Activated CD4-positive, alpha-beta T cell treated with anti-CD3 and anti-CD28 coated beads, Interleukin-2, Interleukin-6, amounts not matched to agents 100 ng/mL and 50 ng/mL, durations not matched to agents 16 hours and 8 hours (primary cell): Measurements from ENCODE around the gene PBX1.

Source experiments
- DNase-seq: peaks from one replicate; pipeline ENCODE4 v3.0.0-alpha.2; 2020

Gene PBX1

DNA sequence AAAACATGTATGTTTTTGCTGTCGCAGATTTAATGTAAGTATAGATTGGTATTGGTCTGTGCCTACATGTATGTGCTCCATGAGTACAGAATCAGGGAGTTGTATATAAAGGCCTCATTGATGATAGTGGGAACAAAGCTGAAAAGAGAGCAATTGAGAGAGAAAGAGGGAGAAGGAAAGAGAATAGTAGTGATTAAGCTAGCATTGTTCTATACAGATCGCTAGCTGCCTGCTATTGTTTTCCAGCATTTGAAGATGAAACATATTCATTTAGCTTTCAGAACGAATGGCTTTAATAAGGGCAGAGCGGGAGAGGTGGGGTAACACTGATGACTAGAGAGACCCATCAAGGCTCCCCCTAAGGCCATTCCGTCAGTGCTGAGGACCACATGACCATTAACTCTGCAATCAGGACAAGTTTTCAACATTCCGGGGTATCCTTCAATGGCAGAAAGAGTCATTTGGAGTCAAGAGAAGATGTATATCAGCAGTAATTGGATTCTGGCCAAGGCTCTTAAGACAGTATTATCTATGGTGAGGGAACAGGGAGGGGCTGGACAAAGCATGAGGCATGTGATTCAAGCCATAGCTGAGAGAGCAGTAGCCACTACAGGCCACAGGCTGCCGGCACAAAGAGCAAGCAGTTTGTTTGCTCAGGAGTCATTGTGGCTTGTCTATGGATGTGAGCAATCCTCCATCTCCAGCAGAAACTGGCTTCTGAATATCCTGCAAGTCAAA is 176.5 kb downstream of the PBX1 start:
- no peak for DNase-seq

DNA sequence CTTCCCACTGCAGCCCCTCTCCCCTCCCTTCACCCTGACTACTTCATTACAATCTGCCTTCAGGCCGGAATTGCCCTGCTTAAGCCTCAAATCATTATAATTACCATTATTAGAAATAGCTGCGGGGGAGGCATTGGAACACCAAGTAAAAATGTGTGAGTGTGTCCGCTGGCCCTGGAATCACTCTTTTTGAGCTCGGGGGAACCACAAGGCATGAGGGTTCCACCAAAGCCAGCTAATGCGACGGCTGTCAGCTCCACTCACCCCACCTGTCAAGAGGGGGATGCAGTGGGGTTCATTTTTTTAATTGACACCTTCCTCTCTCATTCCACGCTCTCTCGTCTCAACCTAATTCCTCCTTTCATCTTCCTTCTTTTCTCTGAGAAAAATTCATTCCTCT is 177.2 kb downstream of the PBX1 start:
- DNase-seq = no peak

DNA sequence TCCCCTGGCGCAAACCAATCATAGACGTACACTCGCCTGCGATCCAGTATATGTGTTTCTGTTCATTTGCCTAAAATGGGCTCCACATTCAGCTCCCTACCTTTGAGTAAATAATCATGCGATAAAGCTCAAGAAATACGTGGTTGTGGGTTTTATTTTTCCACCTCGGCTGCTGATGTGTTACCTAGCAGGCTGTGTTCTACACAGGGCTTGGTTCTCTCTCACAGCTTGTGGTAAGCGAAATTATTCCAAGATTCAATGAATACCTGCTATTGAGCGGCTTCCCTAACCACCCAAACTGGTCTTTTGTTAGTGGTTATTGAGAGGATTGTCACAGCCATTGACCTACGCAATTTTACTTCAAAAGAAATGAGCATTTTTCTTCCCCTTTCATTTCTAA is 180.2 kb downstream of the PBX1 start:
- no peak for DNase-seq

DNA sequence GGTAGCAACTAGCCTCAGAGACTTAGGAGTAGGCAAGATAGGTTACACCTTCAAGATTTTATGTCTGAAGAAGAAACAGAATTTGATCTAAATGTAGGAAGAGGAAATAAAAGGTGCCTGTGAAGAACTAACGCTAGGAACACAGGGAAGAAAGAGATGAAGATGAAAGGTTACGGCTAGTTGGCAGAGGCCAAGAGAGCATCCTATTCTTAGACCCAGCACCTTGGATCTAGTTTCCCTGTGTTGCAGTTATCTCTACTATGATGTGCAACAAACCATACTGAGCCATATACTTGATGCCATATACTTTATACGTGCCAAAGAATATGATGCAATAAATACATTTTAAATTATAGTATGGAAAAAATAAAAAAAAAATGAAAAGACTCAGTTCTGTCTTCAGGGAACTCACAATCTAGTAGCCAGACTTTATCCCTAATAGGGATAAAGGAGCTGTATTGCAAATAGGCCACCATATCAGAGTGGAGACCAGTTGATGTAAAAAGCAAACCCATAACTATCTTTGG is 181.1 kb downstream of the PBX1 start:
- no peak for DNase-seq

DNA sequence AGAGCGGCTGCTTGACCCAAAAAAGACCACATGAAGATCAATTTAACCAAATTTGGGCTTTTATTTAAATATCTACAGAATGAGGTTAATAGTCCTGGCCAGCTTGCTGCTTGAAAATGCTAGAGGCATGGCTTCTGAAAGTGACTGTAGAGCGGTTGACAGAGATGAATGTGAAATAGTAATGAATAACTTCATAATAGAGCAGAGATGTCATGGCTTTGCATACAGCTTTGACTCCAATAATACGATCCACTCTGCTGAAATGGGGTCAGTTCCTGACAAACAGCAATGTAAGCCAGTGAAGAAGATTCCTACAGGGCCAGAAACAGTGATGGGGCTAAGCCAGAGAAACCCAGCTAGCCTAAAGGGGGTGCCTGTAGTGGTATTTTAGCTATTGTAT is 183.8 kb downstream of the PBX1 start:
- no peak for DNase-seq

DNA sequence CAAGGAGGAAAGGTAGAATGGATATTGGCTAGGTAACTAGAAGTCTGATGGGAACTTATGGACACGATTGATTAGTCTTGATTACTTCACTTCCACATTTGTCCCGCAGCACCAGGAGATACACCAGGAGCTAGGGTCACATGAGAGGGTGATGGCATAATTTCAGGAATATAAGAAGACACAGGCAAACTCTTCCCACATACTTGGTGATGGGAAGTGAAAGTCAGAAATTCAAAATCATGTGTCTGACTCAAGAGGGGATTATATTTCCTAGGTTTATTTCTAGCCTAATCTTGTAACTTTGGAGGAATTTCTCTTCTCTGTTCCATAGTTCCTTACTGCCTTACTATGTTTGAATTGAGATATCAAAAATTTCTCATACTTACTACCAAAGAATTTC is 185.0 kb downstream of the PBX1 start:
- no peak for DNase-seq

DNA sequence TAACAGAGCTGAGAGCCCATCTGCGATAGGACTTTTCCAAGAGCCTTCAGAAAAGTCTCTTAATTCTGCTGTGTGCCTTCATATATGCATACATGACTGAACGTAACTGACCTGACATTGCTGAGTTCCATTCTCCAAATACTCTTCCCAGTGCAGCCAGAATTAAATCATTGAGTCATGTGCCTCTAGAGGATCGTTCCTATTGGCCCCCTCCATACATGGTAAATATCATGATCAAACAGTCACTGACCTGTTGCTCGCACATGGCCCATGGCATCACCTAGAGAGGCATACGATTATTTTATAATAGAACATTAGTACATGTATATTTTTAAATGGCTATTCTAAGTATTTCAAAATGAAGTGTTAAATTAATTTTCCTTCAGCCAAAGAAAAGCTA is 186.8 kb downstream of the PBX1 start:
- DNase-seq = no peak

DNA sequence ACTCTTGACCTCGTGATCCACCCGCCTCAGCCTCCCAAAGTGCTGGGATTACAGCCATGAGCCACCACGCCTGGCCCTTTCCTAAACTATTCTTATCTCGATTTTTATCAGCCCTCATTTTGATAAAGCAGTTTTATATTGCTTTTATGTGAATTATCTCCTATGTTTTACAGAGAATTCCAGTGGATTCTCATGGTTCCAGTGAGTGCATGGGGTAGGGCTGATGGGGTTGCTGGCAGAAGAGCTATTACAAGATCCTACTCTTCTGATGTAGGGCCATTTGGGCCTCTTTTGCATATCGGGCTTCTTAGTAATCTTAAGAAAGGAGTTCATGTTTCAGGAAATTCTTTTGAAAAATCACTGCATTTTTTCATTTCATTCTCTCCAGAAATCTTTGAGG is 187.6 kb downstream of the PBX1 start:
- DNase-seq = no peak

DNA sequence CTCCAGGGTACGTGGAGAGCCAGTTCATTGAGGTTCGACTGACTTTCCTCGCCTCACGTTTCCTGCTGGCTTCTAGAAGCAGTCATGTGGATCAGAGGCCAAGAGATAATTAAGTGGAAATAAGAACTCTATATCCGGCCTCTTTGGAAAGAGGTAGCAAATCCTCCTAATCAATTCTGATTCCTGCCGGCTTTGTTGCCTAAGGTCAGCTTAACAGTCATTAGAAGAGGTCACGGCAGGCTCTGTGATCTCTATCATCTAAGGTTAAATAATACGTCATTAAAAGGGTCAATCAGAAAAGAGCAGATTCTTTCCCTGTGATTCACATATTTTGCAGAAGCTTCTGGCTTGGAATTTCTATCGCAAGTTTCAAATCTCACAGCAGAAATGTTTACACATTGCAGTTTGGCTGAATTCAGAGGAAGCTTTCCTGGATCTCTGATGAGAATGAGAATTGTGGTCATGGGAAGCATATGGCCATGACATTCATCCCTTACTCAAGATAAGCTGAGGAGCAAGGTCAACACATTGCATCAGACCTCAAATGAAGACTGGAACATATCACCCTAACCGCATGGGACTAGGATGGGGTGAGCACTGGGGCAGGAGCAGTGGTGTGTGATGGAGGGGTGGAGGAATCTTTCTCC is 189.4 kb downstream of the PBX1 start:
- DNase-seq = no peak

DNA sequence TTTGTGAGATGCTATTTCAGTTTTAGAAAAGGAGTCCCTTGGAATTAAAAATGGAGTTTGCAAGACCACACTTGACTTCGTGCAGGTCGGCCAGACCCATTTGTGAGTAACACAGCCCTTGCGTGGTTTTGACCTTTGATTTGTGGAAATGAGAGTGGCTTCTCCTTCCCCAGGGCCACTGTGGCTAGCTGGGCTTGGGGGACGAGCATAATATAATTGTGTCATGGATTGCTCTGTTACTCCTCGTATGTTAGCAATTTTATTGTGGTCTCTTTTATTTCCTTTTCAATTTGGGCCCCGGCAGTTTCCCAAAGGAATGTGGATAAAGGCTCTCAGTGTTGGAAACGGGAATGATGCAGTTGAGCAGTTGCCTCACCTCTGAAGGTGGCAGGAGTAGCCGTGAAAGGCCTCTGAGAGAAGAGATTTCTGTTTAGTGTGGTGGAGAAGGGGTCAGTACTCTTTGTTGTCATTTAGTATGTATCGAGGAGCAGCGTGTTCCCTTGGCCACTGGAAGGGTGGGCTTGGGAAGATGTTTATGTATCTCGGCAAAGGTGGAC is 194.6 kb downstream of the PBX1 start:
- no peak for DNase-seq

DNA sequence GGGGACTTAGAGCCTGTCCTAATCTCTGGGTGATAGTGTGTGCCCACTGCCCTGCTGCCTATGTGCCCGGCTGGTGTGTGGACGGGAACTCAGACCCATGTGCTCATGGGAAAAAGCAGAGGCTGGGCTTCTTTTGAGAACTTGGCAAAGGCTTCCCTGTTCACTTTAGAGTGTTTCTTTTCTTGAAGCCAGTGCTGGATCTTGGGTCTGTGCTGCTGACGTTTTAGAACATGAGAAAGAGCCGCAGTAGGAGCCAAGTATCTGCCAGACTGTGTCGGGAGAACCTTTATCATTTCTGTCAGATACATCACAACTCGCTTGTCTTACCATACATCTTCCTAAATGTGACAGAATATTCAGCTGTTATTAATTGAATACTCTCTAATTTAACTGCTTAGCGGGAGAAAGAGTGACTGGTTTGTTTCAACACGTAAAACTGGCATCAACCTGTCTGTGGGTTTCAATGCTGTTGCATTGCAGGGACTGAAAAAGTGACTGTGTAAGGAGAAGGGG is 195.2 kb downstream of the PBX1 start:
- DNase-seq = no peak

DNA sequence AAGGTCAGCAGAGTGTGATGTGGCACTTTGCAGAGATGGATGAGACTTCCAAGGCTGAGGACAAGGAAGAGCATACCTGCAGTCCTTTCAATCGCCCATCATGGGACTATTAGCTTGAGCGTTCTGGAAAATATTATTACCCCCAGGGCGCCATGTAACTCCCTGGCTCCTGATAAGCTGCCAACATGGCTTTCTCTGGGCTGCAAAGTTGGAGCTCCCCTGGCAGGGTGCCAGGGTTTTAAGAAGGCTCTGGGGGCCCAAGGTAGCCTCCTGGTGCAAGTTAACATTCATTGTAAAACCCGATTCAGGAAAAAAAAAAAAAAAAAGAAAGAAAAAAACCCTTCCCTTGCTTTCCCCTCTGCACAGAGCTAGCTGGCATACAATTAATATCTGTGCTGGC is 196.7 kb downstream of the PBX1 start:
- no peak for DNase-seq

DNA sequence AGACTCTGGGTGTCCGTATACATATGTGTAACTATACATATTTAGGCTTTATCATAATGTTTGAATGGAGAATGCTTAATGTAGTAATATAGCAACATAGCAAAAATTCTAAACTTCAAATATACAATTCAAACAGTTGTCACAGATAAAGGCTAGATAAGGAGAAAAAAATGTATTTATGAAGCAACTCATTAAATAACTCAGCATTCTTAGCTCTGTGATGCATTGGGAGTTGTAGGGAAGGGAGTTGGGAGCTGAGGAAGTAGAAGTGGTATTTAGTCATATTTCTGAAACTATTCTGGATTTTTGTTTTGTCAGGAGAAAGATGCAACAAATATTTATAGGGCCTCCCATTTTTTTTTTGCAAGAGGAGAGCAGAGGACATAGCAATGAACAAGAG is 197.8 kb downstream of the PBX1 start:
- DNase-seq = no peak

DNA sequence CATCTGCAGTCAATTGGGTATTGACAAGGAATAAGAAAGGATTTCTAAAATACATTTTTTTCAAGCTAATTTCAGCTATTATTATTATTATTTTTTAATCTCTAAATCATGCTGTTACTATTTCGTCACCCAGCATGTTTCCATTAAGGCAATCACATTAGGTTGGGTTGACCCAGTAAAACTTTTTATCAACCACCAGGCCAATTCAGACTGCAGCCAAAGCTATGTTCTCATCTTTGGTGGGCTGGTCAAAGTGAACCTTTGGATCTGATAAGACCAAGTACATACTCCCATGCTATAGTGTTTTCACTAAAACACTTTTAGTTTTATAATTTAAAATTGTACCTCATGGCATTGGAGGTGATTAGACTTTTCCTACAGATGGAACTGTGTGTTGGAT is 198.6 kb downstream of the PBX1 start:
- DNase-seq = no peak

DNA sequence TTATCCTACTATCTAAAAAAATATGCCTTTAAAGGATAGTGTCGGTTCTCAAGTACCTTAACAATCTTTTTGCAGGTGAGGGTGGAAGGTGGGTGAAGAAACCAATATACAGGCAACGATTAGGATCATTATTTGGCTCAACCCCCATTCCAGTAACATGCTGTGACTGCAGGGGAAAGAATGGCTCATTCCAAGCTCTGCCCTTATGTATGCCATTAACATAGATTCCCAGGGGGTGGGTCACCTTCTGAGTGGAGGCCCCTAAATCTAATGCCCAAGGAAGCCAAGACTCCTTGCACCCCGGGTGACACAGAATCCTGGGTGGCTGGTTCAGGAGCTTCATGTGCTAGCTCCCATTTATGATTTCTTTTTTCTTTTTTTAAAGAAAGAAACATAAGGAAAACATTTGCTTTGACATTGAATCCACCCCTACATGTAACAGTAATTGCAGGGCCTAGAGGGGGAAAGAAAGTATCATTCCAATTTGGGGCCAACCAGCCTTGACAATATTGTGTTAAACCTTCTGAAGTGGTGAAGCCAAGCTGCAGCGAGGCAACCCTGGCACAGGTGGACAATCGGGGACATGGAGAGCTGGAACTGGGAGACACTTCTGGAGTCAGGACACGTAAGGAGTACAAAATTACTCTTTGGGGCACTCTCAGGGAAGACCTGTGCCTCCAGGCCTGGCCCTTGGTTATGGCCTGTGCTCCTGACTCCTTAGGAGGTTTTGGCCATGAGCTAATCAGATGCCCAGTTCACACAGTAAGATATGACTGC is 200.3 kb downstream of the PBX1 start:
- no peak for DNase-seq

DNA sequence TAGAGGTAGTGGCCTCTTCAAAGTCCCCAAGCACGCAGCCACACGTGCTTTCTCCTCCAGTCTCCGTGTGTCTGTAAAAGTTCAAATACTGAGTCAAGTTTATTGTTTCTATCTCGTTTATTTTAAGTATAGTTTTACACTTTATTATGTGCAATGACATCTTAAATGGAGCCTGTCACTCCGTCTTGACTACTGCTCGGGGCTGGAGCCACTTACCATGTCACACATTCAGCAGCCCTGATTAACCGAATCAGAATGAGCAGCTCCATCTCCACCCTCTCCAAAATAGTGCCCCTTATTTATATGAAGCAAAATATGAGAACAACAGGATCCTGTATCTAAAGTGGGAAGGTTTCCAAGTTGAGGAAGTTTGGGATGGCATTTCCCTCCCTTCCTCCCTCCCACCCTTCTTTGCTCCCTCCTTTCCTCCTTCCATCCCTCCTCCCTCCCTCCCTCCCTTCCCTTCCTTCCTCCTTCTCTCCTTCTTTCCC is 201.0 kb downstream of the PBX1 start:
- DNase-seq = no peak

DNA sequence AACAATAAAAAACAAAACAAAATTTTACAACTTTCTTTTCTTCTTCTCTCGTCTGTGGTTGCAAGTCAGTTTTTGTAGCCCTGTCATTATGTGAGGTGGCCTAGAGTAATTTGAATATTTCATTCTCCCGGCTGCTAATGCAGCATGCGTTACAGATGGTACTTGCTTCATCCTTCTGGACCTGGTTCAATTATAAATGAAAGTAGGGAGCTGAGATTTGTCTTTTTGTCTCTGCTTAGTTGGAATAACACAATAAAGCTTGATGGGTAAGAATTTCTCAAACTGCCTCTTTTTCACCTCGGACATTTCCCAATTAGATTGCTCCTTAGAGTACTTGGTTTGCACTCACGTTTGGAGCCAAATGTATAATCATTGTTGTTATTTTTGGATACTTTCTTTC is 201.6 kb downstream of the PBX1 start:
- DNase-seq = no peak

DNA sequence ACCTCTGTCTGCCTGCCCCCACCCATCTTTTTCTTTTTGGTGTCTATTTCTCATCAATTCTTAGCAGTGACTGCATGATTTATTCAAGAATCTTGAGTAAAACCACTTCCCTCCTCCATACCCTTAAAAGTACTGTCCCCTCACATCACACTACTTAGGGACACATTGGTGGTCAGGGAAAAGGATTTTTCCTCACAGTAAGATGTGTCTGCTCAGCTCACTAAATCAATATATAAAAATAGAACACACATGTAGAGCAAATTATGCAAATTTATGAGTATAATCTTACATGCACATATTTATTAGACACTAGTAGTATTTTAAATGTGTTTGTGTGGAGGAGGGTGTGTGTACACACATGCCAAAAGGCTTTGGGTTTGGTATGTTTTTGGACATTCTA is 202.0 kb downstream of the PBX1 start:
- no peak for DNase-seq

DNA sequence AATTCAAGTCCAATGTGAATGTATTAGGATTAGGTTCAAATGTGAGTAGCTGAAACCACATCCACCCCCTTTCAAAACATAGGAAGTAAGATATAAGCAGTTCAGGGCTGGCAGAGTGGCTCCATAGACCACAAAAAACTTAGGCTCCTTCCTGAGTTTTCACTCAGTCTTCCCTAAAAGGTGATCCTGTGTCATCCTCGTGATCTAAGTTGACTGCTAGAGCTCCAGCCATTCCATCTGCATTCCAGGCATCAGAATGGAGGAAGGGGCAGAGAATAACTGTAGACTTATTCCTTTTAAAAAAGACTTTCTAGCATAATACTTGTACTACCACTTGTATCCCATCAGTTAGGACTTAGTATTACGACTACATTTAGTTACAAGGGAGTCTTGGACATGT is 204.1 kb downstream of the PBX1 start:
- DNase-seq = no peak

DNA sequence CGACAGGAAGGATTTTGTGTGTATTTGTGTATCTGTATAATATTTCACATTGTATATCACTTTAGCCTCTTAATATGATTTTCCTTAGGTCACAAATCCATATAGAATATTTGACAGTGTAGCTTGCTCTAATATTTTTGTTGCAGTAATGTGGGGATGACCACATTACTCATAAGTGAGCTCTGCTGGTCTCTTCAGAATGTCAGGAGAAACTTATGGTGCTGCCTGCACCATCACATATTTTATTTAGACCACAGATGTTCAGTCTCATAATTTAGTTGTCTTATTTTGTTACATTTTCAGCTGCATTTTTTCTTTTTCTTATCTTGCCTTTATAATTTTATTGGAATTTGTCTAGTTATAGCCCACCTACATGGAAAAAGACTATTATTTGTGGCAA is 205.3 kb downstream of the PBX1 start:
- DNase-seq = no peak

DNA sequence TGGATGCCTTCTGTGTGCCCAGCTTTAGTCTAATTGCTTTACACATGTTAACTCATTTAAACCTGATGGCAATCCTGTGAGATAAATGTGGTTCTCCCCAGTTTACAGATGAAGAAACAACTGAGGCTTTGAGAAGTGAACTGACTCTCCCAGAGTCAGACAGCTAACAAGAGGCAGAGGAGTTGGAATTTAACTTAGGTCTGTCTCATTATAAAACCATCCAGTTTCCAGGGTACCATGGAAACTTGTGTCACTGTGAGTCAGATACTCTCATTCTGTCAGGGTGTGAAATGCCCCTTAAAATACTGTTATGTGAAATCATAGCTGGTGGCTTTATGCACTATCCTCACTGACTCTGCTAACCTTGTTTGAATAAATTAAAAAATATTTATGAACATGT is 206.6 kb downstream of the PBX1 start:
- DNase-seq = peak; percentile 1

DNA sequence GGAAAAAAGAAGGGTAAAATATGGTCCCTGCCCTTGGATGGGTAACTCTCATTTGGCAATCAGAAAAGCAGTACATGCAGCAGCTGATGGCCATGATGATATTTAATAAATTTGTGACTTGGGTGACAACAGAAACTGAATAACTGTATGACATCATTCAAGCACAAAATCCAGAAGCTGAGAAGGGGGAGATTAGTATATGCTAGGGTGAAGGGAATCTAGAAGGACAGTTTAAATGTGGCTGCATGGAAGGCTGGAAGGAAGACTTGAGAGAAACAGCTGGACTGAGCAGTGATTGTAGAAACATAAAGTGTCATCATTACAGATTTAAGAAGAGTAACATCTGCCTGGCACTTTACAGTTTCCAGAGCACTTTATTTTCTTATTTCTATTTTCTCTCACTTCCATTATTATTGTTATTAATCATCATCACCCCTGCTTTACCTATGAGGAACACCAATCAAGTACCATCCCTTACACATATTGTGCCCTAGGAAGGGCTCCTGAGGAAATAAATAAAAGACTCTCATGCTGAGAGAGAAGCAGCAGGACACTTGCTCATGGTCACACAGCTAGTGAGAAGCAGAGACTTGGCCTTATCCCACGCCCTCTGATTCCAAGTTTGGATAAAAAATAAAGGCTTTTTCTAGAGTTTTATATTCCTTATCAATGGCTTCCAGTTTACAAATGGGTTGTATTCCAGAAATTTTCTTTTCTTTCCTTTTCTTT is 207.2 kb downstream of the PBX1 start:
- no peak for DNase-seq
